NCI-H2081 (cell line): ENCODE results near the gene APOBEC3C.
A peak's percentile ranks its signal among the peaks of the same experiment; 100 is the strongest.
"Not testable (repeated sequence)": the region's sequence is repeated elsewhere in the genome, so short reads cannot be mapped to it uniquely, and the experiment has no call there.

Source experiments
- DNase-seq, 2 experiments: peaks; one replicate each; lab custom pipeline; 2025; lab: John Stamatoyannopoulos, UW

The APOBEC3C gene

DNA sequence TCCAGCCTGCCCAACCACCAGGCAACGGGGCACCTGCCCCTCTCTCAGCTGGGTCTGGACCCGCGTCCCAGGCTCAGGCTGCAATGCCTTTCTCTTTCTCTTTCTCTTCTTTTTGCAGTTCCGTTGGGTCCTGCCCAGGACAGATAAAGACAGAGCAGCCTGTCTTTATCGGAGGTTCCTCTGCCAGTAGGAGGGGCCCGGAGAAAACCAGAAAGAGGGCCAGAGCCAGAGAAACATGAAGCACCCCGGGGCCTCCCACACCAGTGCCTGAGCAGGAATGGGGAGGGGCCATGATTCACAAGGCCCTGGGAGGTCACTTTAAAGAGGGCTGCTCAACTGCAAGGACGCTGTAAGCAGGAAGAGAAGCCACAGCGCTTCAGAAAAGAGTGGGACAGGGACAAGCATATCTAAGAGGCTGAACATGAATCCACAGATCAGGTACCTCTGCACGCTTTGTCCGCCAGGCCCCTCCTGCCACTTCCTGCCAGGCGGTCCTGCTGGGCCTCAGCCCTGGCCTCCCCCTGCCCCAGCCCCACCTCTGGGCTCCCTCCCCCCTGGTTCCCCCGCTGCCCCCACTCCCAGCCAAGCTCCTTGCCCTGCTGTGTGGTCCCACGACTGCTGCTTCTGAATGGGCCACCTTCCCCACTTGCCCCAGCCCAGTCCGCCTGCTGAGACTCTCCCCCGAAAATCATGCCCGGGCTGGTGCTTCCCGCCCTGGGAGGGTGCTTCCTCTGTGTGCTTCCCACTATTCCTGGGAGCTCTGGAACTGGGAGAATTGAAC is at the start of gene APOBEC3C:
Gene APOBEC3C, plus strand, starts transcription at position 316 of the 781 bp plus-strand sequence. Its CDS starts 106 bp downstream, at position 422.
- DNase-seq, result no peak

DNA sequence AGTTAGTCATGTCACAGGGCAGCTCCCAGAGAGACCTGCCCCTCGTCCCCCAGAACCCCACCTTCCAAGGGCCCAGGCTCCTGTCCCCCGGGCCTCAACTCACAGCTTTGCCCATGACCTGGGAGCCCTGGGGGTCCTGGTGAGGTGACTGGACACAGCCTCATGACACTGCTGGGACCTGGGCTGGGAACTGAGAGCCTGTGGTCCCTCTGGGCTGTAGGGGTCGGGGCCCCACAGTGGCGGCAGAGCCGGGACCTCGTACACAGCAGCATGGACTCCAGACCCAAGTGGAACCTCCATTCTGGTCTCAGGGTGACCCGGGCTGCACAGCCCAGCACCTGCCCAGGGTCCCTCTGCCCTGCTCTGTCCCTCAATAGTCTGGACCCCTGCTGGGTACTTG is 49.8 kb upstream of the APOBEC3C start:
- DNase-seq, result no peak

DNA sequence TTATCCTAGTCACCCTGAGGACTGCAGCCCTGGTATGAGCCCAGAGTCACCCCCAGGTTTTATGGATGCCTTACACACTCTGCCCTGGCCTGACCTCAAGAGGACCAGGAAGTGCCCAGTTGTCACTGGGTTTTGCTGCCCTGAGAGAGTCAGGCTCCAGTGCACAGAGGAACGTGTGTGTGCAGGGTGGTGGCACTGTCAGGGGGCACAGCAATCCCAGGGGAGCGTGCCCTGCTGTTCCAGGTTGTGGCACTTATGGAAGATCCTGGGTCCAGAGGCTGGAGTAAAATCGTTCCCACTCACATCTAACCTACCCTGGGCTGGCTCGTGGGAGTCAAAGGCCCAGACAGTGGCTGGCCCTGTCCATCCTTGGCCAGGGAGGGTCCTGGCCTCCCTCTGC is 49.1 kb upstream of the APOBEC3C start:
- DNase-seq, result no peak

DNA sequence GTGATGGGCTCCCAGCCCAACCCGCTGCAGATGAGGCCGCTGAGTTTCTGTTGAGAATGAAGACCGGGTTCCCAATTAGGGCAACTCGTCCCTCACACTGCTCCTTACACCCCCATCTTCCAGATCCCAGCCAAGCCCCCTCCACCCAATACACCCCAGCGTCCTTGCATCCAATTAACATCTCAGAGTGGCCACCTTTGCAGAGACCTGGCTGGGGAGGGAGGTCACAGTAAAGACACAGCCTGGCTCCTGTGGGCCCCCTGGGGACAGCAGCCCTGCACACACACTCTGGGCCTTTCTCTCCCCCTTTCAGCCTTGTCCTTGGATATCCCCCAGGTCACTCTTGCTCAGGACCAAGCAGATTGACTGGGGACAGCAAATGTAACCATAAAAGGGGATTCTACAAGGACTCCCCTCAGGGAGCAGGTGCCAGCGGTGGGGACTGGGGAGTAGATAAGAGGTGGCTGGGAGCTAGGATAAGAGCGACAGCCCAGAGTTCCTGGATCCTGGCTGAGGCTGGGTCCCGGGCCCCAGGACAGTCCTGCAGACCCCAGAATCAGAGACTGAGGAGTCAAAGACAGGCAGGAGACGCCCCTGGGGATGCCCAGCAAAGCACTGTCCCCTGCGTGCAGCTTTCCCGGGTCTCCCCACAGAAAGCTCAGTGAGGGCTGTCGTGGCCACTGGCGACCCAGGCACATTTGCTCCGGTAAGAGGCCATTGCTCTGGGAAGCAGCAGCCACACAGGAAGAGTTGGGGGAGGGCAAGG is 48.3 kb upstream of the APOBEC3C start:
- no peak for DNase-seq

DNA sequence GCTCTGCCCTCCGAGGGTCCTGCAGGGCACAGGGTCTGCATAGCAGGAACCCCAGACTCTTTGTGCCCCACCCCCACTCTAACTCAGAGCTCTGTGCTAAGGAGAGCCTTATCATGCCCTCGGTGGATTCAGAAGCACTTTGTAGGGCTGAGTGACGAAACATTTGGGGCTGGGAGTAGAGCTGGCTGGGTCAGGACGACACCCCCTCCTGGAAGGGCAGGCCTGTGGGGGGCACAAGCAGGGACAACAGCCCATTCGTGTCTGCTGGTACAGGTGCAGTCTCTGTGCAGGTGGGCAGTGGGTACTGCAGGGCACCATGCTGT is 47.7 kb upstream of the APOBEC3C start:
- no peak for DNase-seq

- no peak for DNase-seq
These were observed 47.1 kb upstream of the APOBEC3C start for GRCh38 chr22:38966942-38967341.

DNA sequence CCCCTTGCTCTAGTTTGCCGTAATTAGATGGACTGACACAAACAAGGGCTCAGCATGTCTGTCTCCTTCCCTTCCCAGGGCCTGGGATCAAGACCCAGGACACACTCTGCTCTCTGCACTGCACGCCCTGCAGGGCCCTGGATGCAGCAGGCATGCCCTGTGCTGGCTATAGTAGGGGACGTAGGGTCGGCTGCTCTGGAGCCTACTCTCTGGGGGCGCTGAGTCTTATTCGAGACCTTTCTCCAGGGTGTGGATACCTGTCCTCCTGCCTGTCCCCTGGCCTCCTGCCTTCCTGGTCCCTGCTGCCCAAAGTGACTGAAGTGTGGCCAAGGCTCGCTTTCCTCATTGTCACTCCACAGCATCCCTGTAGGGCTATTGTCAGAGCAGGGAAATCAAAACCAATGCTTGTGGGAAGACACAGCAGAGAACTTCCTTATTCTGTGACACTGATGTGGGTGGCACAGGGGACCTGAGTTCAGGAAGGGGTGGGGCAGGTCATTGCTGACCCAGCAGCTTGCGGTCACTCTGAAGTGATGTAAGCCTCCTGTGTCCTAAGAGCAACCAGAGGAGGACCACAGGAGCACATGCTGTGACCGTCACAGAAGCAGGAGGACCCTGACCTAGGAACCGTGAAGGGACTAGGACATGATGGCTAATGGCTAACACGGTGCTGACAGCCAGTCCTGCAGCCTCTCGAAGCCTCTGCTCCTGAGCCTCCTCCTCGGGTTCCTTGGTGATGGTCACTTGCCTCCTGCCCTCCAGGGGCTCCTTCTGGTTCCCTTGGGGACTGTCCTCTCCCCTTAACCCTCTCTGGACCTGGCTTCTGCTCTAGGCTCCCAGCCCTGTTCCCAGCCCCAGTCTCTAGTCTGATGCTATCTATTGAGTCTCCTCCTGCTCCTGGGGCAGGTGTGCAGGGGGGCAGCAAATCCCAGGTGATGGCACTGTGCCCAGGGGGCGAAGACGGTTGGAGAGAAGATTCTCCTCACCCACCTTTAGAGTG is 46.3 kb upstream of the APOBEC3C start:
- DNase-seq, result no peak

GRCh38 chr22:38968801-38969200 is 45.3 kb upstream of the APOBEC3C start:
- no peak for DNase-seq

GRCh38 chr22:38970551-38970950 is 43.5 kb upstream of the APOBEC3C start:
- no peak for DNase-seq

GRCh38 chr22:38971202-38971601 is 42.9 kb upstream of the APOBEC3C start:
- DNase-seq, result no peak

- no peak for DNase-seq
These were observed 42.3 kb upstream of the APOBEC3C start for GRCh38 chr22:38971791-38972190.

DNA sequence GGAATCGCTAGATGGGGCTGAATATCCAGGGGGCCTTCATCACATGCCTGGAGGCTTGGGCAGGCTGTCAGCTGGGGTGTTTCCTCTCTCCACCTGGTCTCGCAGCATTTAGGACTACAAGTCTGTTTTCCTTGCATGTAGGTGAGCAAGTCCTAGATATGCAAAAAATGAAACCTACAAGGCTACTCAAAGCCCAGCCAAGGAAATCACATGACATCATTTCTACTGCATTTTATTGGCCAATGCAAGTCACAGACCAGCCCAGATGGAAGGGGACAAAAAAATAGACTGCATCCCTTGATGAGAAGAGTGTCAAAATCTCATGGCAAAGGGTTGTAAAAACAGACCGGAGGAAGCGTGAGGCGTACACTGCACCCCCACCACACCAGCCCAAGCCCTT is 41.5 kb upstream of the APOBEC3C start:
- no peak for DNase-seq

- peak in 1 of 2 experiments; percentile 11 for DNase-seq
These were observed 40.5 kb upstream of the APOBEC3C start for GRCh38 chr22:38973289-38974169.

- no peak for DNase-seq
These were observed 39.8 kb upstream of the APOBEC3C start for GRCh38 chr22:38974170-38974825.

- no peak for DNase-seq
These were observed 39.3 kb upstream of the APOBEC3C start for GRCh38 chr22:38974826-38975175.

- not testable (repeated sequence) for DNase-seq
These were observed 36.8 kb upstream of the APOBEC3C start for GRCh38 chr22:38977289-38977688.

- not testable (repeated sequence) for DNase-seq
These were observed 33.5 kb upstream of the APOBEC3C start for GRCh38 chr22:38980587-38980986.

- DNase-seq, result no peak
These were observed 32.8 kb upstream of the APOBEC3C start for GRCh38 chr22:38981005-38981991.
